ENCODE results near the gene LETM1.

The LETM1 gene

GRCh38 chr4:1792832-1793495 lies 63.0 kb downstream of the LETM1 start, which contains the start of gene FGFR3:
Gene FGFR3 (plus strand): TSS chr4:1793293. CDS start chr4:1793935, 642 bp downstream.
- DNase-seq: peak; percentile 24 to 38

GRCh38 chr4:1792158-1792831 lies 63.7 kb downstream of the LETM1 start:
- no peak for DNase-seq

GRCh38 chr4:1790005-1790404 lies 66.0 kb downstream of the LETM1 start:
- DNase-seq: no peak

GRCh38 chr4:1789552-1789951 lies 66.4 kb downstream of the LETM1 start:
- DNase-seq: no peak

- no peak for DNase-seq
These were observed 67.5 kb downstream of the LETM1 start for GRCh38 chr4:1788254-1788973.

- DNase-seq: no peak
These were observed 68.4 kb downstream of the LETM1 start for GRCh38 chr4:1787411-1788077.

- no peak for DNase-seq
These were observed 69.2 kb downstream of the LETM1 start for GRCh38 chr4:1786544-1787362.

- DNase-seq: no peak
These were observed 70.4 kb downstream of the LETM1 start for GRCh38 chr4:1785592-1785991.

GRCh38 chr4:1784789-1785591 lies 71.0 kb downstream of the LETM1 start:
- no peak for DNase-seq

- DNase-seq: no peak
These were observed 71.6 kb downstream of the LETM1 start for GRCh38 chr4:1784395-1784788.

GRCh38 chr4:1783970-1784369 lies 72.0 kb downstream of the LETM1 start:
- no peak for DNase-seq

- DNase-seq: no peak
These were observed 72.9 kb downstream of the LETM1 start for GRCh38 chr4:1783015-1783414.

- no peak for DNase-seq
These were observed 75.5 kb downstream of the LETM1 start for GRCh38 chr4:1780435-1780834.

GRCh38 chr4:1779588-1780382 lies 76.2 kb downstream of the LETM1 start:
- no peak for DNase-seq

GRCh38 chr4:1778642-1779392 lies 77.1 kb downstream of the LETM1 start:
- no peak for DNase-seq

- no peak for DNase-seq
These were observed 77.9 kb downstream of the LETM1 start for GRCh38 chr4:1777822-1778641.

GRCh38 chr4:1776521-1777161 lies 79.3 kb downstream of the LETM1 start:
- DNase-seq: no peak

- DNase-seq: no peak
These were observed 80.0 kb downstream of the LETM1 start for GRCh38 chr4:1775731-1776500.

Data from activated CD4-positive, alpha-beta T cell treated with anti-CD3 and anti-CD28 coated beads for 4 hours (primary cell).